ENCODE measurements around the gene RPL13A. TPM values are rescaled to one million over a fixed set of nuclear protein-coding genes. Genes with fewer than 3 reads are reported as not detected.
A peak's percentile ranks its signal among the peaks of the same experiment; 100 is the strongest.

Gene RPL13A
- total and polyA plus RNA-seq, 2 of the 13 experiments (the other 11 are each of a cell fraction or from before 2014, with no cell fraction given) = 2,601 to 3,407 TPM

DNA sequence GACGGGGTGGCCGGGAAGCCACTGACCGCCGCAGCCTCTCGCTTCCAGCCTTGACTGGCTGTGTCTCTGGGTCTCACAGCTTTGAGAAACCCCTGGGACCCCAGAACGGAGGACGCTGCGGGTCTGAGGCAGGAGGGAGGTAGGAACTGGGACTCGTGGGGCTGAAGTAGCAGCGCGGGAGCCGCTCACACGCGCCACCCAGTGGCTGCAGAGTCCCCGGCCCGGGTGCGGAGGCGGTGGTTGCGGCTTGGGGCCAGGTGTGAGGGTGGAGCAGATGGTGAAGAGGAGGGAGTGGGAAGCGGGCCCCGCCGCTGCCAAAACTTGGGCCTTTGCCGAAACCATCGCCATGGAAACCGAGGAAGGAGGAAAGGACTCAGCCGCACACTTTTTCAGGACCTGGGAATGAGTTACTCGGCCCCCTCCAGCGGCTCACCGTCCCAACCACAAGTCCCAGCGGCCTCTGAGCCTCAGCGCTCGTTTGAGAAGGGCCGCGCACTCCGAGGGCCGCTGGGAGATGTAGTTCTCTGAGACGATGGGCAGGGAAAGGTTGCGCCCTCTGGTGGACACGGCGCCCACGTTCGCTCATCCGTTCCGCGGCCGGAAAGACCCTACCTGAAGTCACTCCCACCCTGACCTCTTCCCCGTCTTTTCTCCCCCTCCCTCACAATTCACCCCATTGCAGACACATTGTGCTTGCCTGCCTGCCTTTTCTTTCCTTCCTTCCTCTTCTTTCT is 43.9 kb upstream of the RPL13A start (continued):
- TF ChIP-seq NFYB (CRISPR knock-in tag; IDR thresholded peaks at IDR 0.05) (peak; percentile 26; the same call in 1 of the 2 replicates), ATF7 (IDR thresholded peaks at IDR 0.05) (no peak), ATF7 (CRISPR knock-in tag; IDR thresholded peaks at IDR 0.05) (0 out of 2 replicates have a peak, but pooled peaks have one; percentile 33), JUN (CRISPR knock-in tag; IDR thresholded peaks at IDR 0.05) (no peak), ATAD3A (CRISPR knock-in tag; IDR thresholded peaks at IDR 0.05) (no peak), ZC3H4 (CRISPR knock-in tag; IDR thresholded peaks at IDR 0.05; ENCODE audit: borderline replicate concordance) (no peak), ZNF12 (CRISPR knock-in tag; IDR thresholded peaks at IDR 0.05) (no peak), HNRNPH1 (optimal IDR thresholded peaks at IDR 0.05; ENCODE audit: low read depth, low read length) (no peak), HMGA1 (CRISPR knock-in tag; conservative IDR thresholded peaks at IDR 0.05) (no peak), KLF15 (CRISPR knock-in tag; IDR thresholded peaks at IDR 0.05; ENCODE audit: borderline replicate concordance) (no peak), ZNF101 (CRISPR knock-in tag; IDR thresholded peaks at IDR 0.05; ENCODE audit: borderline replicate concordance, low read depth) (no peak), TP53 (CRISPR knock-in tag; conservative IDR thresholded peaks at IDR 0.05) (no peak), ZNF20 (CRISPR knock-in tag; IDR thresholded peaks at IDR 0.05) (no peak), PRMT3 (CRISPR knock-in tag; IDR thresholded peaks at IDR 0.05; ENCODE audit: borderline replicate concordance, low read depth) (no peak), AGO1 (IDR thresholded peaks at IDR 0.05; ENCODE audit: low read depth, low read length, poor library complexity, severe bottlenecking) (peak; percentile 70), SUZ12 (IDR thresholded peaks at IDR 0.05; ENCODE audit: low read depth, low read length) (peak; percentile 98), ZFP36L1 (CRISPR knock-in tag; IDR thresholded peaks at IDR 0.05) (no peak)
- TF ChIP-seq, protein P1, sequence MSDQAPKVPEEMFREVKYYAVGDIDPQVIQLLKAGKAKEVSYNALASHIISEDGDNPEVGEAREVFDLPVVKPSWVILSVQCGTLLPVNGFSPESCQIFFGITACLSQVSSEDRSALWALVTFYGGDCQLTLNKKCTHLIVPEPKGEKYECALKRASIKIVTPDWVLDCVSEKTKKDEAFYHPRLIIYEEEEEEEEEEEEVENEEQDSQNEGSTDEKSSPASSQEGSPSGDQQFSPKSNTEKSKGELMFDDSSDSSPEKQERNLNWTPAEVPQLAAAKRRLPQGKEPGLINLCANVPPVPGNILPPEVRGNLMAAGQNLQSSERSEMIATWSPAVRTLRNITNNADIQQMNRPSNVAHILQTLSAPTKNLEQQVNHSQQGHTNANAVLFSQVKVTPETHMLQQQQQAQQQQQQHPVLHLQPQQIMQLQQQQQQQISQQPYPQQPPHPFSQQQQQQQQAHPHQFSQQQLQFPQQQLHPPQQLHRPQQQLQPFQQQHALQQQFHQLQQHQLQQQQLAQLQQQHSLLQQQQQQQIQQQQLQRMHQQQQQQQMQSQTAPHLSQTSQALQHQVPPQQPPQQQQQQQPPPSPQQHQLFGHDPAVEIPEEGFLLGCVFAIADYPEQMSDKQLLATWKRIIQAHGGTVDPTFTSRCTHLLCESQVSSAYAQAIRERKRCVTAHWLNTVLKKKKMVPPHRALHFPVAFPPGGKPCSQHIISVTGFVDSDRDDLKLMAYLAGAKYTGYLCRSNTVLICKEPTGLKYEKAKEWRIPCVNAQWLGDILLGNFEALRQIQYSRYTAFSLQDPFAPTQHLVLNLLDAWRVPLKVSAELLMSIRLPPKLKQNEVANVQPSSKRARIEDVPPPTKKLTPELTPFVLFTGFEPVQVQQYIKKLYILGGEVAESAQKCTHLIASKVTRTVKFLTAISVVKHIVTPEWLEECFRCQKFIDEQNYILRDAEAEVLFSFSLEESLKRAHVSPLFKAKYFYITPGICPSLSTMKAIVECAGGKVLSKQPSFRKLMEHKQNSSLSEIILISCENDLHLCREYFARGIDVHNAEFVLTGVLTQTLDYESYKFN (CRISPR knock-in tag; conservative IDR thresholded peaks at IDR 0.05) = no peak
- TF ChIP-seq, protein P2, sequence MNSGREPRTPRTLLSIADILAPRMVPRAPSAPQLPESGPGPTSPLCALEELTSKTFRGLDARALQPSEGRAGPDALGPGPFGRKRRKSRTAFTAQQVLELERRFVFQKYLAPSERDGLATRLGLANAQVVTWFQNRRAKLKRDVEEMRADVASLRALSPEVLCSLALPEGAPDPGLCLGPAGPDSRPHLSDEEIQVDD (CRISPR knock-in tag; IDR thresholded peaks at IDR 0.05; ENCODE audit: borderline replicate concordance) = no peak; the same call in 1 of the 2 replicates
- TF ChIP-seq, protein P3, sequence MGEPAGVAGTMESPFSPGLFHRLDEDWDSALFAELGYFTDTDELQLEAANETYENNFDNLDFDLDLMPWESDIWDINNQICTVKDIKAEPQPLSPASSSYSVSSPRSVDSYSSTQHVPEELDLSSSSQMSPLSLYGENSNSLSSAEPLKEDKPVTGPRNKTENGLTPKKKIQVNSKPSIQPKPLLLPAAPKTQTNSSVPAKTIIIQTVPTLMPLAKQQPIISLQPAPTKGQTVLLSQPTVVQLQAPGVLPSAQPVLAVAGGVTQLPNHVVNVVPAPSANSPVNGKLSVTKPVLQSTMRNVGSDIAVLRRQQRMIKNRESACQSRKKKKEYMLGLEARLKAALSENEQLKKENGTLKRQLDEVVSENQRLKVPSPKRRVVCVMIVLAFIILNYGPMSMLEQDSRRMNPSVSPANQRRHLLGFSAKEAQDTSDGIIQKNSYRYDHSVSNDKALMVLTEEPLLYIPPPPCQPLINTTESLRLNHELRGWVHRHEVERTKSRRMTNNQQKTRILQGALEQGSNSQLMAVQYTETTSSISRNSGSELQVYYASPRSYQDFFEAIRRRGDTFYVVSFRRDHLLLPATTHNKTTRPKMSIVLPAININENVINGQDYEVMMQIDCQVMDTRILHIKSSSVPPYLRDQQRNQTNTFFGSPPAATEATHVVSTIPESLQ (CRISPR knock-in tag; conservative IDR thresholded peaks at IDR 0.05) = no peak
- TF ChIP-seq, protein P4, sequence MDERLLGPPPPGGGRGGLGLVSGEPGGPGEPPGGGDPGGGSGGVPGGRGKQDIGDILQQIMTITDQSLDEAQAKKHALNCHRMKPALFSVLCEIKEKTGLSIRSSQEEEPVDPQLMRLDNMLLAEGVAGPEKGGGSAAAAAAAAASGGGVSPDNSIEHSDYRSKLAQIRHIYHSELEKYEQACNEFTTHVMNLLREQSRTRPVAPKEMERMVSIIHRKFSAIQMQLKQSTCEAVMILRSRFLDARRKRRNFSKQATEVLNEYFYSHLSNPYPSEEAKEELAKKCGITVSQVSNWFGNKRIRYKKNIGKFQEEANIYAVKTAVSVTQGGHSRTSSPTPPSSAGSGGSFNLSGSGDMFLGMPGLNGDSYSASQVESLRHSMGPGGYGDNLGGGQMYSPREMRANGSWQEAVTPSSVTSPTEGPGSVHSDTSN (CRISPR knock-in tag; IDR thresholded peaks at IDR 0.05) = no peak
- TF ChIP-seq, protein P5, sequence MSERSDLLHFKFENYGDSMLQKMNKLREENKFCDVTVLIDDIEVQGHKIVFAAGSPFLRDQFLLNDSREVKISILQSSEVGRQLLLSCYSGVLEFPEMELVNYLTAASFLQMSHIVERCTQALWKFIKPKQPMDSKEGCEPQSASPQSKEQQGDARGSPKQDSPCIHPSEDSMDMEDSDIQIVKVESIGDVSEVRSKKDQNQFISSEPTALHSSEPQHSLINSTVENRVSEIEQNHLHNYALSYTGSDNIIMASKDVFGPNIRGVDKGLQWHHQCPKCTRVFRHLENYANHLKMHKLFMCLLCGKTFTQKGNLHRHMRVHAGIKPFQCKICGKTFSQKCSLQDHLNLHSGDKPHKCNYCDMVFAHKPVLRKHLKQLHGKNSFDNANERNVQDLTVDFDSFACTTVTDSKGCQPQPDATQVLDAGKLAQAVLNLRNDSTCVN (CRISPR knock-in tag; IDR thresholded peaks at IDR 0.05; ENCODE audit: borderline replicate concordance) = no peak; the same call in 1 of the 2 replicates

All from HepG2 (cell line).